Measurements from ENCODE around the gene PRAMEF5.
"Not testable (repeated sequence)": the region's sequence is repeated elsewhere in the genome, so short reads cannot be mapped to it uniquely, and the experiment has no call there.

DNA sequence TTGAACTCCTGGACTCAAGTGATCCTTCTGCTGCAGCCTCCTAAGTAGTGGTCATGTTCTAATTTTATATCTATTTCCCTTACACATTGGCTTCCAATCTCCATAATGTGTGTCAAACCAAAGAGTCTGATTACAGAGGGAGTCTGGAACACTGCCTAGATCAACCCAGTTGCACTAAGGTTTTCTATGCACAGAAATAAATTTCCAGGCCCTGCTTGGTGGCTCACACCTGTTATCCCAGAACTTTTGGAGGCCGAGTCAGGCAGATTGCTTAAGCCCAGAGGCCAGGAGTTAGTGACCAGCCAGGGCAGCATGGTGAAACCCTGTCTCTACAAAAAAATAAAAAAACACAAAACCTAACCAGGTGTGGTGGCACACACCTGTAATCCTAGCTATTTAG lies 19.9 kb upstream of the PRAMEF5 start:
- TF ChIP-seq, protein P1, sequence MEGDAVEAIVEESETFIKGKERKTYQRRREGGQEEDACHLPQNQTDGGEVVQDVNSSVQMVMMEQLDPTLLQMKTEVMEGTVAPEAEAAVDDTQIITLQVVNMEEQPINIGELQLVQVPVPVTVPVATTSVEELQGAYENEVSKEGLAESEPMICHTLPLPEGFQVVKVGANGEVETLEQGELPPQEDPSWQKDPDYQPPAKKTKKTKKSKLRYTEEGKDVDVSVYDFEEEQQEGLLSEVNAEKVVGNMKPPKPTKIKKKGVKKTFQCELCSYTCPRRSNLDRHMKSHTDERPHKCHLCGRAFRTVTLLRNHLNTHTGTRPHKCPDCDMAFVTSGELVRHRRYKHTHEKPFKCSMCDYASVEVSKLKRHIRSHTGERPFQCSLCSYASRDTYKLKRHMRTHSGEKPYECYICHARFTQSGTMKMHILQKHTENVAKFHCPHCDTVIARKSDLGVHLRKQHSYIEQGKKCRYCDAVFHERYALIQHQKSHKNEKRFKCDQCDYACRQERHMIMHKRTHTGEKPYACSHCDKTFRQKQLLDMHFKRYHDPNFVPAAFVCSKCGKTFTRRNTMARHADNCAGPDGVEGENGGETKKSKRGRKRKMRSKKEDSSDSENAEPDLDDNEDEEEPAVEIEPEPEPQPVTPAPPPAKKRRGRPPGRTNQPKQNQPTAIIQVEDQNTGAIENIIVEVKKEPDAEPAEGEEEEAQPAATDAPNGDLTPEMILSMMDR (IDR thresholded peaks at IDR 0.05), result not testable (repeated sequence)
- TF ChIP-seq POLR2A (IDR thresholded peaks at IDR 0.05), result not testable (repeated sequence)

All from lower leg skin (tissue), 3 donors.